NCI-H1092 treated with DMSO at 0.1 percent for 48 hours (cell line): ENCODE data around the gene PTPRN2.

ENCODE experiments used
- DNase-seq: peaks from one replicate; lab custom pipeline; 2025; lab: John Stamatoyannopoulos, UW

PTPRN2 gene

GRCh38 chr7:158087196-158087595 is 500.4 kb downstream of the PTPRN2 start:
- no peak for DNase-seq

- peak; percentile 41 for DNase-seq
These were observed 501.6 kb downstream of the PTPRN2 start for GRCh38 chr7:158085741-158086695.

- no peak for DNase-seq
These were observed 503.1 kb downstream of the PTPRN2 start for GRCh38 chr7:158084555-158084954.

- DNase-seq = no peak
These were observed 503.9 kb downstream of the PTPRN2 start for GRCh38 chr7:158083526-158084310.

GRCh38 chr7:158082761-158083160 is 504.9 kb downstream of the PTPRN2 start:
- no peak for DNase-seq

GRCh38 chr7:158080899-158081445 is 506.7 kb downstream of the PTPRN2 start:
- DNase-seq = no peak

- peak; percentile 89 for DNase-seq
These were observed 509.4 kb downstream of the PTPRN2 start for GRCh38 chr7:158077934-158078910.

- peak; percentile 59 for DNase-seq
These were observed 510.3 kb downstream of the PTPRN2 start for GRCh38 chr7:158077151-158077840.

- DNase-seq = no peak
These were observed 511.0 kb downstream of the PTPRN2 start for GRCh38 chr7:158076656-158077055.

- no peak for DNase-seq
These were observed 511.4 kb downstream of the PTPRN2 start for GRCh38 chr7:158076215-158076614.

- peak; percentile 50 for DNase-seq
These were observed 512.0 kb downstream of the PTPRN2 start for GRCh38 chr7:158075633-158076001.

GRCh38 chr7:158074896-158075632 is 512.6 kb downstream of the PTPRN2 start:
- peak; percentile 93 for DNase-seq

GRCh38 chr7:158073845-158074840 is 513.5 kb downstream of the PTPRN2 start:
- DNase-seq = peak; percentile 67

GRCh38 chr7:158072991-158073730 is 514.5 kb downstream of the PTPRN2 start:
- no peak for DNase-seq

- no peak for DNase-seq
These were observed 517.3 kb downstream of the PTPRN2 start for GRCh38 chr7:158070222-158070920.

GRCh38 chr7:158068853-158069252 is 518.8 kb downstream of the PTPRN2 start:
- DNase-seq = no peak

GRCh38 chr7:158067931-158068482 is 519.6 kb downstream of the PTPRN2 start:
- no peak for DNase-seq
